Measurements from ENCODE around the gene CHRNE.

The CHRNE gene

DNA sequence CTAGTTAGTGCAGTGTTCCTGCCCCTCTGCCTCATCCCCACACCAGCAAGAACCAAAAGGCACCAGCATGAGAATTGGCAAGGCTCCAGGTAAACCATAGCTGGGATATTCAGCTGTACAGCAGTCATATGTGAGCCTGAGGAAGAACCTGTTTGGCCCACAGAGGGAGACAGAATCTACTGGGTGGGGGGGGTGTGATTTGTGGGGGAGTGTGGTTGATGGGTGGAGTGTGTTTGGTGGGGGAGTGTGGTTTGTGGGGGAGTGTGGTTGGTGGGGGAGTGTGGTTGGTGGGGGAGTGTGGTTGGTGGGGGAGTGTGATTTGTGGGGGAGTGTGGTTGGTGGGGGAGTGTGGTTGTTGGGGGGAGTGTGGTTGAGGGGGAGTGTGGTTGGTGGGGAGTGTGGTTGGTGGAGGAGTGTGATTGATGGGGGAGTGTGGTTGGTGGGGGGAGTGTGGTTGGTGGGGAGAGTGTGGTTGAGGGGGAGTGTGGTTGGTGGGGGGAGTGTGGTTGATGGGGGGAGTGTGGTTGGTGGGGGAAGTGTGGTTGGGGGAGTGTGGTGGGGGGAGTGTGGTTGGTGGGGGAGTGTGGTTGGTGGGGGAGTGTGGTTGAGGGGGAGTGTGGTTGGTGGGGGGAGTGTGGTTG lies 50.2 kb downstream of the CHRNE start:
- Histone ChIP-seq H3K36me3 (peaks cover 53% of the 10 kb centered on the region), H3K4me3 (ENCODE audit: low read depth, low read length) (no peak overlapping the region), H3K27ac (peak overlapping the region; percentile 42; the same call in 1 of the 2 replicates), H3K9me3 (ENCODE audit: severe bottlenecking) (no peaks in the 10 kb centered on the region), H3K27me3 (ENCODE audit: insufficient read depth, low read depth, severe bottlenecking) (no peaks in the 10 kb centered on the region)
- no peak for DNase-seq
- TF ChIP-seq CTCF (IDR thresholded peaks at IDR 0.05; ENCODE audit: low read depth, low read length), result no peak

- peaks cover 58% of the 10 kb centered on the region for H3K36me3 ChIP-seq
- H3K9me3 ChIP-seq (ENCODE audit: severe bottlenecking), result no peaks in the 10 kb centered on the region
- H3K27me3 ChIP-seq (ENCODE audit: insufficient read depth, low read depth, severe bottlenecking), result no peaks in the 10 kb centered on the region
- DNase-seq, result no peak
- no peak overlapping the region for H3K4me3 ChIP-seq (ENCODE audit: low read depth, low read length)
- peak overlapping the region; percentile 1 for H3K27ac ChIP-seq
- no peak for TF ChIP-seq CTCF (IDR thresholded peaks at IDR 0.05; ENCODE audit: low read depth, low read length)
Measured at GRCh38 chr17:4851084-4851483, 51.8 kb downstream of the CHRNE start.

GRCh38 chr17:4850246-4850645 lies 52.7 kb downstream of the CHRNE start:
- Histone ChIP-seq H3K4me3 (ENCODE audit: low read depth, low read length) (no peak overlapping the region), H3K27ac (no peak overlapping the region; the same call in 1 of the 2 replicates), H3K27me3 (ENCODE audit: insufficient read depth, low read depth, severe bottlenecking) (no peaks in the 10 kb centered on the region), H3K36me3 (peaks cover 63% of the 10 kb centered on the region), H3K9me3 (ENCODE audit: severe bottlenecking) (no peaks in the 10 kb centered on the region)
- no peak for TF ChIP-seq CTCF (IDR thresholded peaks at IDR 0.05; ENCODE audit: low read depth, low read length)
- DNase-seq, result no peak

- peaks cover 68% of the 10 kb centered on the region for H3K36me3 ChIP-seq
- TF ChIP-seq CTCF (IDR thresholded peaks at IDR 0.05; ENCODE audit: low read depth, low read length), result no peak
- no peaks in the 10 kb centered on the region for H3K9me3 ChIP-seq (ENCODE audit: severe bottlenecking)
- no peak overlapping the region for H3K4me3 ChIP-seq (ENCODE audit: low read depth, low read length)
- H3K27me3 ChIP-seq (ENCODE audit: insufficient read depth, low read depth, severe bottlenecking), result no peaks in the 10 kb centered on the region
- DNase-seq, result no peak
- H3K27ac ChIP-seq, result peak overlapping the region; percentile 82
Measured at GRCh38 chr17:4849011-4849536, 53.8 kb downstream of the CHRNE start.
